HG03457 (cell line): Measurements from ENCODE around the gene SF3B6.
"Not testable (repeated sequence)": the region's sequence is repeated elsewhere in the genome, so short reads cannot be mapped to it uniquely, and the experiment has no call there.

Source experiments
- ATAC-seq: cut with Tn5 transposase; IDR thresholded peaks from one replicate; pipeline ENCODE4 v1.9.1; 2021; ENCODE audit warnings: moderate number of reproducible peaks; ENCODE audit not compliant: unreplicated experiment

SF3B6 gene

DNA sequence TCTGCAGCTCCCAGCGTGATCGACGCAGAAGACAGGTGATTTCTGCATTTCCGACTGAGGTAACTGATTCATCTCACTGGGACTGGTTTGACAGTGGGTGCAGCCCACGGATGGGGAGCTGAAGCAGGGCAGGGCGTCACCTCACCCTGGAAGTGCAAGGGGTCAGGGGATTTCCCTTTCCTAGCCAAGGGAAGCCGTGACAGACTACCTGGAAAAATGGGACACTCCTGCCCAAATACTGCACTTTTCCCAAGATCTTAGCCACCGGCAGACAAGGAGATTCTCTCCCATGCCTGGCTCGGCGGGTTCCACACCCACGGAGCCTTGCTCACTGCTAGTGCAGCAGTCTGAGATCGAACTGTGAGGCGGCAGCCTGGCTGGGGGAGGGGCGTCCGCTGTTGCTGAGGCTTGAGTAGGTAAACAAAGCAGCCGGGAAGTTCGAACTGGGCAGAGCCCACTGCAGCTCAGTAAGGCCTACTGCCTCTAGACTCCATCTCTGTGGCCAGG is 19.1 kb upstream of the SF3B6 start:
- not testable (repeated sequence) for ATAC-seq

DNA sequence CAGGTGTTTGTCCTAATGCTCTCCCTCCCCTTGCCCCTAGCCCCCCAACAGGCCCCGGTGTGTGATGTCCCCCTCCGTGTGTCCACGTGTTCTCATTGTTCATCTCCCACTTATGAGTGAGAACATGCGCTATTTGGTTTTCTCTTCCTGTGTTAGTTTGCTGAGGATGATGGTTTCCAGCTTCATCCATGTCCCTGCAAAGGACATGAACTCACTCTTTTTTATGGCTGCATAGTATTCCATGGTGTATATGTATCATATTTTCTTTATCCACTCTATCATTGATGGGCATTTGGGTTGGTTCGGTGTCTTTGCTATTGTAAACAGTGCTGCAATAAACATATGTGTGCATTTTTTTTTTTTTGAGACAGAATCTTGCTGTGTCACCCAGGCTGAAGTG is 17.1 kb upstream of the SF3B6 start:
- ATAC-seq = not testable (repeated sequence)

DNA sequence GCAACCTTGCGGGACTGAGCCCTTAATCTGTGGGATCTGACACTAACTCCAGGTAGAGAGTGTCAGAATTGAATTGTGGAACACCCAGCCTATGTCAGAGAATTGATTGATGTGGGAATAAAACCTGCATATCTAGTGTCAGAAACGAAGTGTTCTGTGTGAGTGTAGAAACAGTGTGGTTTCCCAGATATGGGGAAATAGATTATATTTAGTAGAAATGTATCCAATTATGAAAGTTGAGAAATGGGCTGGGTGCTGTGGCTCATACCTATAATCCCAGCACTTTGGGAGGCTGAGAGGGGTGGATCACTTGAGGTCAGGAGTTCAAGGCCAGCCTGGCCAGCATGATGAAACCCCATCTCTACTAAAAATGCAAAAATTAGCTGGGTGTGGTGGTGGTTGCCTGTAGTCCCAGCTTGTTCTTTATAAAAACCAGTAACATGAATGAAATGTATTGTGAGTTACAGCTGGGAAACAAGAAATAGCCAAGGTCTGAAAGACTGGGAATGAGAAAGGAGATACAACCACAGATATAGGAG is 12.8 kb upstream of the SF3B6 start:
- ATAC-seq = no peak

DNA sequence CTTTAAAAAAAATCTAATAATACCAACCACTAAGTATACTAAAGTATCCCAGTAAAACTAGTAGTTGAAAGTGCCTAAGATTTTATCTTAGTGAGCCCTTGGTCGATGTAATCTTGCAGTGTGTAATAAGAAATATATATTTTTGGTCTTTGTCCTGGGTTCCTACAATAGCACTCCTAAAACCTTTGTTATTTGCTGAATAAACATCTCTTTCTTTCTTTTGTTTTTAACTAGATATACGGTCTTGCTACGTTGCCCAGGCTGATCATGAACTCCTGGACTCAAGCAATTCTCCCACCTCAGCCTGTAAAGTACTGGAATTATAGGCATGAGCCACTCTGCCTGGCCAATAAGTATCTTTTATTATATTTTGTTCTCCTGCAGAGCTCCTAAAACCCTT is 10.9 kb upstream of the SF3B6 start:
- ATAC-seq = no peak

DNA sequence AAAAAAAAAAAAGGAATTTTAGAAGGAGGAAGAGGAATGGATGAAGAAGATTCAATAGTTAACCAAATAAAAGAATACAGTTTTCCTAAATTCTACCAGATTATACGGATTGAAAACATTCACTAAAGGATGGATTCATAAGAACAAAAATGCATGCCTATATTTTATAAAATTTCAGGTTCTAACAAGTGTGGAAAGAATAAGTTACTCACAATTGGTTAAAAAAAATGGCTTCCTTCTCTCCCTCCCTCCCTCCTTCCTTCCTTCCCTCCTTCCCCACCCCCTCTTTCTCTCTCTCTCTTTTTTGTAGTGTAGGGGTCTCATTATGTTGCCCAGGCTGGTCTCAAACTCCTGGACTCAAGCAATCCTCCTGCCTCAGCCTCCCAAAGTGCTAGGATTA is 10.1 kb upstream of the SF3B6 start:
- no peak for ATAC-seq

DNA sequence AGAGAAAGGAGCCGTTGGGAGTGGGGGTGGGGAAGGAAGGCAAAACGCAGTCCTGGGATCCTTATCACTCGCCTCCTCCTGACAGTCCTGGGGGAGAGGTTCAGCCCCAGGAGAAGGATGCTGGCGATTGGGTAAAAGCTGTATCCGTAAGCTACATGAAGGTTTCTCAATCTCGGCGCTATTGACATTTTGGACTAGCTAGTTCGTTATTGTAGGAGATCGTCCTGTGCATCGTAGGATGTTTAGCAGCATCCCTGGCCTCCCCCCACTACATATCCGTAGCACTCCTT is 9.0 kb upstream of the SF3B6 start:
- ATAC-seq = no peak

DNA sequence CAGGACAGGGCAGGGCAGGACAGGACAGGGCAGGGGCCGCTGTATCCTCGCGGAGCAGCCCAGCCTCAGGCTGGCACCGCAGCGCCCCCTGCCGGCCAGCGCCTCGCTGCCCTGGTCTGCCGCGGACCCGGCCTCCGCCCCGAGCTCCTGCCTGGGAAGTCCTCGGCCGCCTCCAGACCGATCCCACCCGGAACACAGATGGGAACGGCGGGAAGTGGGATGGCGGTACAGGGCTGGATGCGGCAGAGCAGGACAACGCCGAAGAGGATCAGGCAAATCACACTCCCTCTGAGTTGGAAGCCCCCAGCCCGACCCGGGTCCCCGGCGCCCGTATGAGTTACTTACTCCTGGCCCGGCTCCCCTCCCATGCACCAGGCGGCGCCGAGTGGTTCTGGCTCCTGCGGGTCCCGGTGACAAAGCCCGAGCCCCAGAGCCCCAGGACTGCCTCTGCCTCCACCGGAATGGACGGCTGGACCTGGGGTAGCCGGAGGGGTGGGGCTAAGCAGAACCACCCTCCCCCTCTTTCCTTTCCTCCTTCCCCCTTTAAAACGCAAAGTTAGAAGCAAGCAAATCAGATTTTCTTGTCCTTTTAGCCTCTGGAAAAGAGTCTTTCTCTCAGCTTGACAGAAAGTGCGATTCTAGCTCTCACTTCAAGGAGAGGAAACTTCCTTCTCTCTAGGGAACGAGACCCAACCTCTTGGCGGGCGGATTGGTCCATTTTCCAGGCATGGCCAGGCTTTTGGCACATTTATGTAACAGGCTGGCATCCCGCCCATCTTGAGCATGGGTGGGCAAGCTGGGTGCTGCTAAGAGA is 8.5 kb upstream of the SF3B6 start, which contains the start of gene TP53I3:
Gene TP53I3 (minus strand): TSS at position 449 of the 814 bp plus-strand sequence. CDS start 508 bp downstream, outside the sequence.
- ATAC-seq = peak; percentile 67

DNA sequence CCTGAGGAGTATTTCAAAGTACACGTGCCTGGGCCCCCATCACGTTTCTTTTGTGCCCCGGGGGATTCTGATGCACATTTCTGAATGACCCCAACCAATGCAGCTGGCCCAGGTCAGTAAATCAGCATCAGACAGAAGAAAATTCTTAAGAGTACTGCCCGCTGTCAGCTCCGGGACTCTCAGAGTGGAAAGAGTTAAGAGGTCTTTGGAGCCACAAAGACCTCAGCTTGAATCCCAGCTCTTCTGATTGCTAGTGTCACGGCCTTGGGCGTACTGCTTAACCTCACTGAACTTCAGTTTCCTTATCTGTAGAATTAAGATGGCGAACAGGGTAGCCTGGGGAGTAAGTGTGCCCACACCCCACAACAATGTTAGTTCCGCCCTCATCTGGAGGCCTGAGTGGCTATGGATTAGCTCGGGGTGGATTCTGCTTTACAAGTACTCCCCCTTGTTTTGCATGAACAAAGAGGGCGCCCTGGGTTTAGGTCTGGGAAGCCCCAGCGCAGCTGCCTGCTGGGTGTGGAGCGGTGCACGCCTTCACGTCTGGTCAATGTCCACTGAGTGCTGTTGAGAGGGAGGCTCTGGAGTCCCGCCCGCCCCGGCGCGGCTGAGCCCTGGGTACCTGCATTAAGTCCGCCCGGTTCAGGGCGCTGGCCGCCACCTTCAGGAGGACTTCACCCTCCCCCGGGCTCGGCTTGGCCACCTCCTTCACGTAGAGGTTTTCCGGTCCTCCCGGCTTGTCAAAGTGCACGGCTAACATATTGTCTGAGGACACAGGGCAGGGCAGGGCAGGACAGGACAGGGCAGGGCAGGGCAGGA is 7.7 kb upstream of the SF3B6 start:
- ATAC-seq = peak; percentile 60

DNA sequence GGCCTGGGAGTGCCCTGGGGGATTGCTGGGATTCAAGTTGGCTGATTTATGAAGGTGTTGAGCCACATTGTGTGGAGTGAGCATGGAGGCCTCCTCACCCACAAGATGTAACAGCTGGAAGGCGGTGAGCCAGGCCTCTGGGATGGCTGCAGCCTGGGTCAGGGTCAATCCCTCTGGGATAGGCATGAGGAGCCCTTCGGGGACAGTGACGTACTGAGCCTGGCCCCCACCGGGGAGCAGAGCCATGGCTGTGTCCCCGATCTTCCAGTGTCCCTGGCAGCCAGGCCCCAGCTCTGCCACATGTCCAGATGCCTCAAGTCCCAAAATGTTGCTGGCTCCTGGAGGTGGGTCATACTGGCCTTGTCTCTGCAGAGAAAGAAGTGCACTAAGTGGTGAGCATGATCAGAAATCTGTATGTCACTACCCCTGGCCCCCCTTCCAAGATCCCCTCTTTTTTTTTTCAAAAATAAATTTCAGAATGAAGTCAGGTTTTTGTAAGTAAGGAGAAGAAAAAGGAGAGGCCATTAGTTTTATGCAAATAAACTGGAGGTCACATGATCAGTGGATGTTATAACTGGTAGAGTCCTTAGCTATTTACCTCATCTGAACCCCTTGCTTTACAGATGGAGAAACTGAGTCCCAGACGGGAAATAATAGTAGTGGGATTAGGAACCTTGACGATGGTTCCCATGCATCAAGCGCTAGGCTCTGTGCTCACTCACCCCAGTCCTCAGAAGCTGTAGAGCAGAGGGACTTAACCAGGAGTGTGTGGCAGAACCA is 6.9 kb upstream of the SF3B6 start:
- no peak for ATAC-seq

DNA sequence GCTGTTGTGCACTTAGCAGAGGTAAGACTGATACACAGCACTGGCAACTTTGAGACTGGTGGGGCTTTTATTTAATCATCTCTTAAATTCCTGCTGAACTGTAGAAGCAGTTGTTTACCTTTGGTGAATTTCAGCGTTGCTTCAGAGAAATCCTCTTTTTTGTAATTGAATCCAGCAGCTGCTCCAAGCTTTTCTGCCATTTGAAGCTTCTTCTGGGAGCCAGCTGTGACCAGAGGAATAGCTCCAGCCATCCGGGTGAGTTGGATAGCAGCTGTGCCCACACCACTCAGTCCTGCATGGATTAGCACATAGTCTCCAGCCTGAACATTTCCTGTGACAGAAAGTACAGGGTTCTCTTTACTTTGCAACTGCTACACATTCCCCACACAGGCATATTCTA is 4.6 kb upstream of the SF3B6 start:
- no peak for ATAC-seq

DNA sequence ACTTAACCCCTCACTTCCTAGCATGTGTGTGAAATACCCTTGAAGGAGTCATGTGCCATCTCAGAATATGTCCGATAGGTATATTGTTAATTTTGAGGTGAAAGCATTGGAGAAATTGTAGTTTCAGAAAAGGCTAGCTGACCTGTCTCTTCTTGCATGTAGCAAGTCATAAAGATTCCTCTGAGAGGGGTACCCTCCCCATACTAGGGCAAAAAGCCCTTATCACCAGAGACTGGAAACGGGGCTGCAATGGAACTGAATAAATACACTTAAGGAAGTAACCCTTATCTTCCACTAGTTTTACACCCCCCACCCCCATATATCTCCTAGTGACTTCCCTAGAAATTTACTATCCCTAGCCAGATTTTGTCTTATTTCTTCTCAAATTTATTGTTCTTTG is 1.8 kb upstream of the SF3B6 start:
- no peak for ATAC-seq

DNA sequence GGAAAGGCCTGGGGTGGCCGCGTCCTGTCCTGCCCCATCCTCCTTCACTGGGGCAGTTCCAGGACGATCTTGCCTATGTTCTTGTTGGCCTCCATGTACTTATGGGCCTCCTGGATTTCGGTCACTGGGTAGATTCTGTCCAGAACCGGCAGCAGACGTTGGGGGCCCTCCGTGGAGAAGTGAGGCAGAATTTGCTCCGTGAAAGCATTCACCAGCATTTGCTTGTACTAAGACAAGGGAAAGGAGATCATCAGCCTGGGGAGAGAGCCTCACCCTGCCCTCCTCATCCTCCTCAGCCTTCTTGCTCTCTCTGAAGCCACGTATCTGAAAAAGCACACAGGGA is 1.4 kb upstream of the SF3B6 start:
- ATAC-seq = no peak

DNA sequence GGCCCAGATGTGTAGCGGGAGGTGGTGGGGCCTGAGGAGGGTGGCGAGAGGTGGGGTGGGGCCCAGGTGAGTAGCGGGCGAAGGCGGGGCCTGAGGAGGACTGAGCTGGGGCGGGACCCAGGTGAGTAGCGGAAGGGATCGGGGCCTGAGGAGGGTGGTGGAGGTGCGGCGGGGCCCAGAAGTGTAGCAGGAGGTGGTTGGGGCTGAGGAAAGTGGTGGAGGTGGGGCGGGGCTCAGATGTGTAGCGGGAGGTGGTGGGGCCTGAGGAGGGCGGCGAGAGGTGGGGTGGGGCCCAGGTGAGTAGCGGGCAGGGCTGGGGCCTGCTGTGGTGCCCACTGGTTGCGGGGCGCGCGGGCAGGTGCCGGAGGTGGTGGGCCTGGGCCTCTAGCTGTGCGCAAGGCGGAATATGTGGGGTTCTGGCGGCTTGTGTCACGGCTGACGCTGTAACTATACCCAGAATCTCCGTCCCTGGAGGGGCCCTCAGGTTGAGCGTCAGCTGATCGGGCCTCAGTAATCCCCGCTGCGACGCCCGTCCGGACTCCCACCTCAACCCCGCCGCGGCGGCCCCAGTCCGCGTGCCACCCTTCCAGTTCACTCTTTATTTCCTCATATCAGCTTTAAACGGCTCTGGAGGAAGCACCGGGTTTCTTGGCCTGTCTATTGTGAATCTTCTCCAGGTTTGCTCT is 866 bp upstream of the SF3B6 start:
- ATAC-seq = peak; percentile 0

DNA sequence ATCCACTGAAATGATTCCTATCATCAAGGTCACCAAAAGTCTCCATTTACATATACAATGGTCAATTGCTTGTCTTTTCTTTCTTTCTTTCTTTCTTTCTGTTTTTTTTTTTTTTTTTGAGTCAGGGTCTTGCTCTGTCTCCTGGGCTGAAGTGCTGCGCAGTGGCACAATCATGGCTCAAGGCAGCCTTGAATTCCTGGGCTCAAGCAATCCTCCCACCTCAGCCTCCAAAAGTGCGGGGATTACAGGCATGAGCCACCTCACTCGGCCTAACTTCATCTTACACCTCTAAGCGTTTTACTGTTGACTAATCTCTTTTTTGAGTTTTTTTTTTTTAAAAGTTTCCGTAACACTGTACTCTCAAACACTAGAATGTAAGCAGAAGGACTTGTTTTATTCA is 867 bp downstream of the SF3B6 start:
- no peak for ATAC-seq

DNA sequence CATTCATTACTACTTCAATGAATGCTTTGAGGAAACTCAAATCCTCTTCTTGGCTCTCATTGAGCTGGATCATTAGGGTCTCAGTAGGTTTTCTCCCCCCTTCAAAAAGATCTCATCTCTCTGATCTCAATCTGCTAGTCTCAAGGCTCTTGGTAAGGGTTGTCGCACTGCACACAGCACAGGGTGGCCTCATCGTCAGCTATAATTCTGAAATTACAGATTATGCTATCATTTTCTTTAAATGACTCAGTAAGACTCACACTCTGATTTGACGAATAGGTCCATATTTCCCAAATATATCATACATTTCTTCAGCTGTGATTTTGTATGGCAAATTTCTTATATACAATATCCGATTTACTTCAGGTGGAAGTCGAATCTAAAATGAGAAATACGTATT is 2.3 kb downstream of the SF3B6 start:
- ATAC-seq = no peak

DNA sequence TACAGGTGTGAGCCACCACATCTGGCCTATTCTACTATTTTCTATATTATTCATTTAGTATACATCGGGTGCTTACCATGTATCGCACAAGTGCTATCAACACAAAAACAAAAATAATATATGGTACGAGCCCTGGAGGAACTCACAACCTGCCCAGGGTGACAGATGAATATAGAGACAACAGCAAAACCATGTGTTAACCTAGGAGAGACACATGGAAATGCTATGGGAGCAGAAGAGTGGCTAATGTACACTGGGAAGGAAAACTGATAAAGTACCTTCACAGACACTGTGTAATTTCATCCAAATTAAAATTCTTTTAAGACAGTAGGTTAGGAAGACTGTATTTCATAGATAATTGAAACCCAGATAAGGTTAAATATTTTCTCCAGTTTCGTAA is 3.9 kb downstream of the SF3B6 start:
- ATAC-seq = no peak

DNA sequence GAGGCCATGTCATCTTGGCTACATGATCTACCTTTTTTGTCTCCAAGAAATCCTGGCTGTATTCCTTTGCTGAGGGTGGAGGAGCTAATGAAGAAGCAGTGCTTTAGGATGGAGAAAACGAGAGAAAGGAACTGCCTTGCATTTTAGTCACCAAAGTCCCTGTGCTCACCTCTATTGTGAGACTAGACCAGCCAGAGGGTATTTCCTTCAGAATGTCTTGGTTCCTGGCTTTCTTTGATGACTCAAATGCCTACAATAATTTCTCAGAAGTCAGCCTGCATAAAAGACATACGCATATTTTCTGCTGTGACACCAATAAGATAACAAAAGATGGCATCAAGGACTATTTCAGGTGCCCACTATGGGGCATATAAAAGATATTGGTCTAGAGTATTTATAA is 10.8 kb downstream of the SF3B6 start:
- no peak for ATAC-seq

DNA sequence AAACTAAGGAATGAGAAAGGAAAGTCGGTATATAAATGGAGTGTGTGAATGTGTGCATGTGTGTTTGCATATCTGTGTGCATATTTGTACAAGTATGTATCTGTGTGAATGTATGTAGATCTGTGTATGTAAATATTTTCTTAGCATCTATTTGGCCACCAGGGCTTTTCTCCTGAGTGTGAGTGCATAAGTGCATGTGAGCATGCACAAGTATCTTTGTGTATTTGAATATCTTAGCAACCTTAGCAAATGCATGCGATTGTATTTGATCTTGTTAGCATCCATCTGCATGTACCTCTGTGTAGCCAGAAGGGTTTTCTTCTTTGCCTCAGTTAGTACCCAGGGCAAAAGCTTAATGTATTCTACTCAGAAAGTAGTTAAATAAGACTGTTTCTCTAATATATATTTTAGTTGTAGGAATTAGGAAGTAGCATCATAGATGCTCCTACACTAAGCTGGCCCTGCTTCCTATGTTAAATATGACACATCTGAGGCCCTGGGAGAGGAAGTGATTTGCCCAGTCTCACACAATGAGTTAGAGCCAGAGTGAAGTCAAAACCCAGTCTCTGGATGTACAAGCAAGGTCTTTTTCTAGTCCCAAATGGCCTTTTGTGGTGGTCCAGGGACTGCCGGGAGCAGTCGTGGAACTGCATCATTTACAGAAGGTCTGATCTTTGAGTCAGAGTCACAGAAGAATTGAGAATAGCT is 17.4 kb downstream of the SF3B6 start:
- ATAC-seq = no peak

DNA sequence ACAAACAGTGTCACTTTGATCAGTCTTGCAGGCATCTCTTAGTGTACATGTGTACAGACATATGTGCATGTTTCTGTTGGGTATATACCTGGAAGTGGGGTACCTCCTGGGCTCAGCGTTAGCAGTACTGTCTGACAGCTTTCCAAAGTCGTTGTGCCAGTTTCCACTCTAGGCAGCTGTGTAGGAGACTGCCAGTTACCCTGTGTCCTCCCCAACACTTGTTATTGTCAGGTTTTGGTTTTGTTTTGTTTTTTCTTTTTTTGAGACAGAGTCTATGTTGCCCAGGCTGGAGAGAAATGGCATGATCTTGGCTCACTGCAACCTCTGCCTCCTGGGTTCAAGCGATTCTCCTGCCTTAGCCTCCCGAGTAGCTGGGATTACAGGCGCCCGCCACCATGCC is 20.4 kb downstream of the SF3B6 start:
- ATAC-seq = no peak

DNA sequence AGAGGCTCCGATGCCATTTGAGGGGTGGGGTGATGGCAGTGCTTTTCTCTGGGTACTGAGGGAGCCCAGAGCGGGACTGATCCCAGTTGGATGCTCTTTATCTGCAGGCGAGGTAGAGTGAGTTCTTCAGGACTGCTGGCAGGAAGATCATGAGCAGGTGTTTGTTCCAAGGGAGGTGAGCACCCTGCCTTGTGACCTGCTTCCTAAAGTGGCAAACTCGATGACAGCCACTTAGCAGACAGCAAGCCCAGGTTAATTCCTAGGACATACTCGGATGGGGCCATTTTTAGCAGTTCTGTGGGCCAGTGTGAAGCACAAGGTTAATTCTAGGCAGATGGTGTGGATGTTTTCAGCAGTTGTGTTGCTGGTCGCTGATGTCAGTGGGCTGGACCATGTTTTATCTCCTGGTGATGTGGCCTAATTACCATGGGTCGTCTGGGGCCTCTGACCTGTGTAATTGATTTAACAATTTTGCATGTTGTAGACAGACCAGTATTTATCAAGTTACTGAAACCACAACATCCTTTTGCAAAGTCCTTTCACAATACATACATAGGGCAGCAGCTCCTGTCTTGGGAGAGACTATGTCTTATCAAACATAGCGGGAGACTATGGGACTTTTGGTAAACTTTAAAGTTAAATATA is 21.6 kb downstream of the SF3B6 start:
- ATAC-seq = no peak
